SH-SY5Y (cell line): ENCODE results near the gene SYNGR3.

Experiments used
- GATA2 ChIP-seq: IDR thresholded peaks from 2 replicates; pipeline ENCODE4 v1.6.1; 2011; ENCODE audit warnings: mild to moderate bottlenecking, low read depth, low read length
- GATA3 ChIP-seq: IDR thresholded peaks from 2 replicates; pipeline ENCODE4 v1.6.1; 2011; ENCODE audit warnings: low read depth, mild to moderate bottlenecking, low read length, moderate library complexity

DNA sequence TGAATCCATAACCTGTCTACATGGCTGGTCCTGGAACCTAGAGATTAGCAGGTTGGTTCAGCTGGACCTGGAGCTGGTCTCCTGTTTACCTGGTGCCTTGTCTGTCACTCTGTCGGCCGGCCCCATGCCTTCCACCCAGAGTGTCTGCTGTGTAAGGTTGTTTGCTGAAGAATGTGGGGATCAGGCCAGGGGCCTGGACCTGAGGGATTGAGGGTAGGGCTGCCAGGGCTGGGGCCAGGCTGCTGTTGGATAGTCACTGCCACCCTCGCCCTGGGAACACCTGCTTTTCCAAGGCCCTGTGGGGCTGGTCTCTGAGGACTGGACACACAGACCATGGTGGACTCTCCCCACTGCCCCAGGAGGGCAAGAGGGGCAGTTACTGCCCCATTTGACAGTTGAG is 38.4 kb downstream of the SYNGR3 start:
- TF ChIP-seq GATA2 (no peak), GATA3 (no peak)
